Lower lobe of right lung (tissue), 2 donors: ENCODE results near the gene TMEM245. TPM values are rescaled to one million over a fixed set of nuclear protein-coding genes. Genes with fewer than 3 reads are reported as not detected.

ENCODE experiments used
- ATAC-seq, 2 donors: fragments of 200-7000 bp; cut with Tn5 transposase; one replicate each; pipeline ENCODE4 v1.9.1; 2020 to 2022; ENCODE audit warnings: mild to moderate bottlenecking in 2 of 2, moderate library complexity in 2 of 2
- DNase-seq: peaks from one replicate; pipeline ENCODE4 v3.0.0-alpha.2; 2020
- H3K27ac ChIP-seq: fragments of 200-600 bp; one replicate; pipeline ENCODE4 v1.8.0; 2022
- H3K27me3 ChIP-seq: fragments of 200-600 bp; one replicate; pipeline ENCODE4 v1.8.0; 2022; ENCODE audit warnings: low read depth
- H3K36me3 ChIP-seq: fragments of 200-600 bp; one replicate; pipeline ENCODE4 v1.8.0; 2022; ENCODE audit warnings: mild to moderate bottlenecking
- H3K4me1 ChIP-seq: fragments of 200-600 bp; one replicate; pipeline ENCODE4 v1.8.0; 2022
- H3K4me3 ChIP-seq: fragments of 200-600 bp; one replicate; pipeline ENCODE4 v1.8.0; 2022; ENCODE audit warnings: mild to moderate bottlenecking
- H3K9me3 ChIP-seq: fragments of 200-600 bp; one replicate; pipeline ENCODE4 v1.8.0; 2022
- CTCF ChIP-seq: fragments of 200-600 bp; IDR thresholded peaks from one replicate; pipeline ENCODE4 v1.8.0; 2022; ENCODE audit warnings: antibody characterized with exemption, mild to moderate bottlenecking
- intact Hi-C: fragments of 100-400 bp; cut with DNase I; formaldehyde crosslinking; loops from one replicate; pipeline ENCODE4 v1.11.0; 2022
- total RNA-seq: library from RNA; stranded (reverse); fragmentation: NEBNext Ultra II Directional; extraction: Animal tissue kit (Norgen Biotek cat#: 25700); gene quantifications from one replicate; pipeline ENCODE4 v1.2.1, GENCODE V29; 2021
- donor health status: DM: no; HTN: yes; CAD: no; lungs with severe emphysema.

TMEM245 gene
- total RNA-seq, 1 donor from 2014 or later = 85.7 TPM

- no peak for ATAC-seq
- Histone ChIP-seq H3K4me1 (peaks cover 60% of the 10 kb centered on the region), H3K9me3 (no peaks in the 10 kb centered on the region), H3K36me3 (peaks cover 44% of the 10 kb centered on the region), H3K27ac (no peak overlapping the region), H3K4me3 (no peak overlapping the region), H3K27me3 (no peaks in the 10 kb centered on the region)
- DNase-seq = no peak
- TF ChIP-seq CTCF = no peak
- intact Hi-C loops = no loop called here
These were observed 24.4 kb downstream of the TMEM245 start for GRCh38 chr9:109095321-109095720.

GRCh38 chr9:109094268-109094667 is 25.5 kb downstream of the TMEM245 start:
- TF ChIP-seq CTCF = no peak
- H3K4me1 ChIP-seq = peaks cover 49% of the 10 kb centered on the region
- no peak overlapping the region for H3K27ac ChIP-seq
- DNase-seq (no peak), ATAC-seq (peak in 1 of 2 donors; percentile 40)
- peaks cover 55% of the 10 kb centered on the region for H3K36me3 ChIP-seq
- H3K9me3 ChIP-seq = no peaks in the 10 kb centered on the region
- H3K27me3 ChIP-seq = no peaks in the 10 kb centered on the region
- no peak overlapping the region for H3K4me3 ChIP-seq
- intact Hi-C loops = no loop called here

GRCh38 chr9:109092587-109092986 is 27.2 kb downstream of the TMEM245 start:
- ATAC-seq = no peak
- intact Hi-C loops = no loop called here
- no peak for TF ChIP-seq CTCF
- Histone ChIP-seq H3K9me3 (no peaks in the 10 kb centered on the region), H3K4me3 (no peak overlapping the region), H3K36me3 (peaks cover 72% of the 10 kb centered on the region), H3K4me1 (peaks cover 32% of the 10 kb centered on the region), H3K27ac (no peak overlapping the region), H3K27me3 (no peaks in the 10 kb centered on the region)
- DNase-seq = no peak

GRCh38 chr9:109092051-109092580 is 27.6 kb downstream of the TMEM245 start:
- Histone ChIP-seq H3K27me3 (no peaks in the 10 kb centered on the region), H3K9me3 (no peaks in the 10 kb centered on the region), H3K4me1 (peaks cover 27% of the 10 kb centered on the region), H3K36me3 (peaks cover 76% of the 10 kb centered on the region), H3K4me3 (no peak overlapping the region), H3K27ac (no peak overlapping the region)
- intact Hi-C loops = no loop called here
- DNase-seq (no peak), ATAC-seq (no peak)
- no peak for TF ChIP-seq CTCF

- TF ChIP-seq CTCF = no peak
- ATAC-seq = no peak
- peaks cover 83% of the 10 kb centered on the region for H3K36me3 ChIP-seq
- intact Hi-C loops = no loop called here
- DNase-seq = no peak
- no peaks in the 10 kb centered on the region for H3K9me3 ChIP-seq
- no peak overlapping the region for H3K27ac ChIP-seq
- no peaks in the 10 kb centered on the region for H3K4me1 ChIP-seq
- no peaks in the 10 kb centered on the region for H3K27me3 ChIP-seq
- no peak overlapping the region for H3K4me3 ChIP-seq
These were observed 31.5 kb downstream of the TMEM245 start for GRCh38 chr9:109088221-109088620.

- peak; percentile 54 for ATAC-seq
- H3K4me3 ChIP-seq = no peak overlapping the region
- peaks cover 83% of the 10 kb centered on the region for H3K36me3 ChIP-seq
- no peak for TF ChIP-seq CTCF
- intact Hi-C loops = no loop called here
- no peaks in the 10 kb centered on the region for H3K9me3 ChIP-seq
- H3K4me1 ChIP-seq = no peaks in the 10 kb centered on the region
- DNase-seq = no peak
- H3K27me3 ChIP-seq = no peaks in the 10 kb centered on the region
- H3K27ac ChIP-seq = no peak overlapping the region
These were observed 32.0 kb downstream of the TMEM245 start for GRCh38 chr9:109087795-109088194.
